IMR-90 (cell line): ENCODE measurements around the gene SLC39A3.

ENCODE experiments used
- CTCF ChIP-seq: conservative IDR thresholded peaks from 2 replicates; pipeline ENCODE4 v1.5.1; 2012; ENCODE audit warnings: mild to moderate bottlenecking, low read depth, low read length, improper control_type of control experiment
- MAFK ChIP-seq: IDR thresholded peaks from 2 replicates; pipeline ENCODE4 v1.6.1; 2012; ENCODE audit warnings: low read depth, low read length, improper control_type of control experiment
- POLR2A ChIP-seq: IDR thresholded peaks from 2 replicates; pipeline ENCODE4 v1.6.1; 2012; ENCODE audit warnings: mild to moderate bottlenecking, low read depth, low read length

DNA sequence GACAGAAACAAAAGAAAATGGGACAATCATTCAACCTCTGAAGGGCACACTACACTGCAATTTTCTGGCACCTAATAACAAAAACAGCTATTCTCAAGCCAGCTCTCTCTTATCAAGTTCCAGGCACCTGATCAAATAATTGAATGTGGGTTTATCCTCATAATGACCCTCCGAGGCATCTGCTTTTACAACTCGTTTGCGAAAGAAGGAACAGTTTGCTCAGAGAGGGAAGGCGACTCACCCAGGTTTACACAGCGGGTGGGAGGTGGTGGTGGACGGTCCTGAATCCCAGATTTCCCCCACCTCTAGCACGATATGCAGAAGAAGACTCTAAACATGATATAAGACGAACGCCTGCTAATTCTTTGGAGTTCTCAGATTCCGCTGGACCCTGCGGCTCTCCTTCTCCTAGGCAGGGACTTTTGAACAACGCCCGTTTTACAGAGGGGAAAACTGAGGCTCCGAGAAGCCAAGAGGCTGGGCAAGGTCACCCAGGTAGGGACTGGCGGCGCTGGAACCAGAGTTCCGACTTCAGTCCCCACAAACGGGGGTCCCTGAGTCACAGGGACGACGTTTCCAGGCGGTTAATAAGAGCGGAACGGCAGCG lies 42.6 kb upstream of the SLC39A3 start:
- TF ChIP-seq MAFK (no peak), POLR2A (no peak), CTCF (no peak)
